A549 (cell line): ENCODE results near the gene KHDRBS2.

ENCODE experiments used
- CTCF ChIP-seq: fragments of >200 bp; sonication (Bioruptor Twin); formaldehyde crosslinking; IDR thresholded peaks from 3 replicates; pipeline ENCODE4 v1.5.1; 2016
- MAFK ChIP-seq: fragments of 450-650 bp; IDR thresholded peaks from 2 replicates; pipeline ENCODE4 v1.6.1; 2014; ENCODE audit not compliant: partially characterized antibody
- POLR2A ChIP-seq: IDR thresholded peaks from 2 replicates; pipeline ENCODE4 v1.6.1; 2012; ENCODE audit warnings: mild to moderate bottlenecking, low read length

- no peak for TF ChIP-seq CTCF
- no peak for TF ChIP-seq POLR2A
- TF ChIP-seq MAFK = no peak
These were observed 2.9 kb upstream of the KHDRBS2 start for GRCh38 chr6:62288974-62289373.
